Transverse colon (tissue), 4 donors: Measurements from ENCODE around the gene DUSP23. TPM values are rescaled to one million over a fixed set of nuclear protein-coding genes. Genes with fewer than 3 reads are reported as not detected.
A peak's percentile ranks its signal among the peaks of the same experiment; 100 is the strongest.

Experiments
- DNase-seq: peaks from one replicate; pipeline ENCODE4 v3.0.0-alpha.2; 2019
- H3K27ac ChIP-seq, 4 donors: fragments of 200-600 bp; sonication (generic); 2 replicates each; pipeline ENCODE4 v1.5.1; 2016 to 2018; ENCODE audit warnings: inconsistent platforms in 4 of 4
- H3K27me3 ChIP-seq: fragments of 200-600 bp; sonication (generic); 2 replicates; pipeline ENCODE4 v1.5.1; 2017; ENCODE audit warnings: inconsistent platforms
- H3K36me3 ChIP-seq, 4 donors: fragments of 200-600 bp; sonication (generic); 2 replicates each; pipeline ENCODE4 v1.5.1; 2017 to 2019; ENCODE audit warnings: inconsistent platforms in 4 of 4
- H3K4me1 ChIP-seq, 4 donors: fragments of 200-600 bp; sonication (generic); 2 replicates each; pipeline ENCODE4 v1.5.1; 2017 to 2020; ENCODE audit warnings: inconsistent platforms in 4 of 4
- H3K4me3 ChIP-seq, 4 donors: fragments of 200-600 bp; sonication (generic); 1 replicate in 1 of 4; 2 replicates in 3 of 4; pipeline versions ENCODE4 v1.5.1 to v1.6.1; 2017 to 2019; ENCODE audit warnings: inconsistent platforms in 4 of 4
- H3K9me3 ChIP-seq, 2 donors: fragments of 200-600 bp; sonication (generic); 2 replicates each; pipeline ENCODE4 v1.5.1; 2017 to 2019; ENCODE audit warnings: inconsistent platforms in 2 of 2
- CTCF ChIP-seq, 5 experiments: fragments of 200-600 bp in 3 of 5; fragments of 450-650 bp in 2 of 5; sonication (generic) in 3 of 5; IDR thresholded peaks; 1 replicate in 2 of 5; 2 replicates in 3 of 5; pipeline ENCODE4 v1.5.1; 2016 to 2017; ENCODE audit warnings: antibody characterized with exemption in 5 of 5, inconsistent platforms in 3 of 5, mild to moderate bottlenecking in 2 of 5, moderate library complexity in 1 of 5
- EP300 ChIP-seq: sonication (generic); formaldehyde crosslinking; IDR thresholded peaks from one replicate; pipeline ENCODE4 v1.6.1; 2017; ENCODE audit warnings: antibody characterized with exemption, low read depth
- POLR2A ChIP-seq: fragments of 450-650 bp; IDR thresholded peaks from one replicate; pipeline ENCODE4 v1.6.1; 2016; ENCODE audit warnings: antibody characterized with exemption, mild to moderate bottlenecking, moderate library complexity
- POLR2AphosphoS5 ChIP-seq, 3 donors: sonication (generic); formaldehyde crosslinking; IDR thresholded peaks; one replicate each; pipeline ENCODE4 v1.6.1; 2016; ENCODE audit warnings: antibody characterized with exemption in 3 of 3
- WGBS, 2 donors: methylation state at CpG; one replicate each; pipeline ENCODE4 v1.1.5; 2018; ENCODE audit warnings: low coverage in 1 of 2; 5-methylcytosine and 5-hydroxymethylcytosine counted together
- in situ Hi-C, 4 donors: fragments of 200-750 bp; cut with MboI; loops; one replicate each; pipeline versions ENCODE4 v1.15.0 to v1.15.1; 2017; ENCODE audit warnings: low sequenced_read_pairs in 3 of 4, low pct_ligation_motif_present in 1 of 4, low pct_unique_long_range_greater_than_20kb in 1 of 4
- intact Hi-C: fragments of 100-400 bp; cut with DNase I; formaldehyde crosslinking; loops from one replicate; pipeline ENCODE4 v1.15.1; 2023; ENCODE audit warnings: low total_unique reads
- total RNA-seq, 4 donors: library from RNA; depleted of rRNA; stranded (reverse); fragments of >200 nt; gene quantifications; one replicate each; pipeline ENCODE4 v1.1.0, GENCODE V29; 2016

The DUSP23 gene
- total RNA-seq: 10 to 100 TPM in 3 of 4 donors, 1 to 10 TPM in 1; 9.7 to 96.4 (median 72.3) TPM

DNA sequence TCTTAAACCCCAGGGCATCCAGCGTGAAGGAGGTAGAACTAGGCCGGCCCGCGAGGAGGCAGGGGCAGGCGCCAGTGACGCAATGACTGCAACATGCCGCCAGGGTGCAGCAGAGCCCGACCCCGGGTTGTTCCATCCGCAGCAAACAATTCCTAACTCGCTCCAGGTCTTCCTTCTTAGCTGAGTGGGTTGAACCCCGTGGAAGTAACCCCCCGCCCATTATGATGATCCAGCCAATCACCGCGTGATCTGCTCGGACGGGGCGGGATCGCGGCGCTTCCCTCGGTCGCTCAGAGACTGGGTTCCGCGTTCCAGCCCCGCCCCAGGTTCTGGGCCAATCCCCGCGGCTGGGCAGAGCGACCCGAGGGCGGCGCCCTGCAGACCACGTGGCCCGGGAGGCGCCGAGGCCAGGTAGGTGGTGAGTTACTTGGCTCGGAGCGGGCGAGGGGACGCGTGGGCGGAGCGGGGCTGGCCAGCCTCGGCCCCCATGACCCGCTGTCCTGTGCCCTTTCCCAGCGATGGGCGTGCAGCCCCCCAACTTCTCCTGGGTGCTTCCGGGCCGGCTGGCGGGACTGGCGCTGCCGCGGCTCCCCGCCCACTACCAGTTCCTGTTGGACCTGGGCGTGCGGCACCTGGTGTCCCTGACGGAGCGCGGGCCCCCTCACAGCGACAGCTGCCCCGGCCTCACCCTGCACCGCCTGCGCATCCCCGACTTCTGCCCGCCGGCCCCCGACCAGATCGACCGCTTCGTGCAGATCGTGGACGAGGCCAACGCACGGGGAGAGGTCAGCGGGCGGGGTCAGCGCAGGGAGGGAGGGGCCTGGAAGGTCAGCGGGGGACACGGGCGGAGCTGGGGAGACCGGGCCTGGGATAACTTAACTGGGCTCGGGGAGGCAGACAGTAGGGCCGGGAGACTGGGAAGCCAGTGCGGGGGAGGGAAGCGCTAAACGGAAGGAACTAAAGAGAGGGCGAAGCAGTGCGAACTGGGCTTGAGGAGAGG is at the start of gene DUSP23:
TSS of gene DUSP23 (plus strand) at position 380 of the 1,000 bp plus-strand sequence. CDS start at position 519, 139 bp downstream.
- Histone ChIP-seq H3K4me3 (peak within 1 kb of the TSS; percentile 62 to 90 (median 70)), H3K27ac (peak within 1 kb of the TSS; percentile 81 to 90 (median 87)), H3K27me3 (no peaks in the 10 kb centered on the region), H3K4me1 (peaks cover 0 to 15% (median 2%) of the 10 kb centered on the region in 4 donors), H3K9me3 (no peaks in the 10 kb centered on the region), H3K36me3 (no peaks in the 10 kb centered on the region)
- intact Hi-C loops: no loop called here
- TF ChIP-seq POLR2A (peak; percentile 94), POLR2AphosphoS5 (IDR thresholded peaks at IDR 0.05) (peak; percentile 83 to 97 (median 96)), EP300 (no peak), CTCF (IDR thresholded peaks at IDR 0.05) (peak; percentile 86 to 99 (median 95))
- 2 to 11% methylated on average over 7 to 68 of the region's 88 CpGs for WGBS, 2 donors
- in situ Hi-C loops: loop anchor here in 3 of 4 donors (10.0 to 25.0 kb wide), 2 partner anchors 114 to 231 kb away; no protein-coding TSS in a partner anchor
- peak; percentile 98 for DNase-seq

DNA sequence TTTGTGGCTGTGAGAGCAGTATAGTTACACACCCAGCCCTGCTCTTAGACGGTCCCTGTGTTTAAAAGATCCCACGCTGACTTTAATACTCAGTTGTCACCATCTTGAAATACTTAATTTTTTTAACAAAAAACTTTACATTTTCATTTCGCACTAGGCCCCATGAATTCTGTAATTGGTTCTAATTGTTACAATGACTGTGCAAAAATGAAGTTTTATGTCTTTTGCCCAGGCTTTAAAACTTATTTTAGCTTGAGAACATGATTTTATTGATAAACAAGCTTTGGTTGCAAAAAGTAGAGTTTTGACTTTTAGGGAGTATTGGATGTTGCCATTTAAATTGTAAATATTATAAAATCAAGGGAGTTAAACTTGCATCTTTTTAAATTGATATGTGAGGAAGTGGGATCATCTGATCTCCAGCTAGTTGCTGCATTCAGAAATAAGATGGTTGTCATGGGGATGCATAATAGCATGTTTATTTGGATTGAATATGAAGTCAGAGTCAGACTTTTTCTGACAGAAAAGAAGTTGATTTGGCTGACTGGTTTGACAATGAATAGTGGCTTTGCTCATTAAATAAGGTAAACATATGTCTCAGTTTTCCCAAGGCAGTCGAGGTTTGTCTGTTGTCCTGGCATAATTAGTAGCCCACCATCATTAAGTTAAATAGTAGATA is 43.4 kb upstream of the DUSP23 start:
- in situ Hi-C loops: no loop called here
- no peak for DNase-seq
- H3K27me3 ChIP-seq: no peaks in the 10 kb centered on the region
- no peaks in the 10 kb centered on the region for H3K9me3 ChIP-seq
- 69 to 72% methylated on average over 4 of the region's 4 CpGs for WGBS, 2 donors
- no peaks in the 10 kb centered on the region for H3K36me3 ChIP-seq
- TF ChIP-seq CTCF (IDR thresholded peaks at IDR 0.05): no peak
- TF ChIP-seq POLR2A: no peak
- no peak for TF ChIP-seq POLR2AphosphoS5 (IDR thresholded peaks at IDR 0.05)
- no peak for TF ChIP-seq EP300
- no peaks in the 10 kb centered on the region for H3K4me1 ChIP-seq
- no peak overlapping the region for H3K27ac ChIP-seq
- intact Hi-C loops: no loop called here
- no peak overlapping the region for H3K4me3 ChIP-seq

DNA sequence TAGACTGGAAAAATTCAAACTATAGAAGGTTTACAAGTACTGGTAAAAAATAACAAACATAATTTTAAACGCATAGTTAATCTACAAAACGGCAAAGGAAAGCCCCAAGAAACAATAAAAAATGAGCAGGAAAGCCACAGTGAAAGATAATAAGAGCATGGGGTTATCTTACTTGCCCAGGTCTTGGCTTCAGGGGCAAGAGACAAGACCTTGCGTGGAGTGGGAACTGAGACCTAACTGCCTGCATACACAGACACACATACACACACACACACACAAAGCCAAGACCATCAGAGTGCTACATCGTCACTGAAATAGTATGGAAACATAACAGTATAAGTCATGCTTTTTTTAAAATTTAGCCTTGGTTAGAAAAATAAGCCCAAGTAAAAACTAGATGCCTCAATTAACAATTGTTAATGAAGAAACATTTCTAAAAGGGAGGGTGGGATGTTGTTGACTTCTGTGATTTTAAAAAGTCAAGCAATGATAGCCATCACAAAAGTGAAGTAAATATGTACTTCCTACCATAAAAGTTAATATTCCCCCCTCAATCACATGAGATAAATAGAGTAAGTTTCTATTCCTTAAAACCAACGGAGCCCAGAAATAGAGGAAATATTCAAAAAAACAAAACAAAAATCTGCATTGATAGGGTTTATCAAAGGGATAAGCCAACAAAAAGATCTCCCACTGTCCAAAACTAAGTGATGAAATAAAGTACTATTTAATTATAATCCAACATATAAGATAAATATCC is 36.9 kb upstream of the DUSP23 start:
- Histone ChIP-seq H3K4me3 (no peak overlapping the region), H3K9me3 (no peaks in the 10 kb centered on the region), H3K4me1 (no peaks in the 10 kb centered on the region), H3K27me3 (no peaks in the 10 kb centered on the region), H3K27ac (no peak overlapping the region), H3K36me3 (no peaks in the 10 kb centered on the region)
- intact Hi-C loops (no loop called here), in situ Hi-C loops (no loop called here)
- TF ChIP-seq POLR2A (no peak), EP300 (no peak)
- 68 to 70% methylated on average over 5 of the region's 5 CpGs for WGBS, 2 donors
- no peak for DNase-seq

GRCh38 chr1:159746666-159747065 is 34.1 kb upstream of the DUSP23 start:
- DNase-seq: no peak
- no peaks in the 10 kb centered on the region for H3K4me1 ChIP-seq
- intact Hi-C loops: no loop called here
- H3K27ac ChIP-seq: no peak overlapping the region
- WGBS, 2 donors: 54 to 63% methylated on average over 3 of the region's 3 CpGs
- H3K4me3 ChIP-seq: no peak overlapping the region
- H3K9me3 ChIP-seq: no peaks in the 10 kb centered on the region
- no peak for TF ChIP-seq CTCF (IDR thresholded peaks at IDR 0.05)
- TF ChIP-seq POLR2A: no peak
- TF ChIP-seq POLR2AphosphoS5 (IDR thresholded peaks at IDR 0.05): no peak
- no peak for TF ChIP-seq EP300
- H3K36me3 ChIP-seq: no peaks in the 10 kb centered on the region
- in situ Hi-C loops: no loop called here
- no peaks in the 10 kb centered on the region for H3K27me3 ChIP-seq
